Tongue (tissue), 2 donors: ENCODE data around the gene CPLX4. TPM values are rescaled to one million over a fixed set of nuclear protein-coding genes. Genes with fewer than 3 reads are reported as not detected.

ENCODE experiments used
- DNase-seq: peaks from one replicate; pipeline ENCODE4 v3.0.0-alpha.2; 2015
- total RNA-seq: library from RNA; depleted of rRNA; stranded (reverse); fragments of >200 nt; gene quantifications from one replicate; pipeline ENCODE4 v1.2.3, GENCODE V29; 2014

Gene CPLX4, protein sequence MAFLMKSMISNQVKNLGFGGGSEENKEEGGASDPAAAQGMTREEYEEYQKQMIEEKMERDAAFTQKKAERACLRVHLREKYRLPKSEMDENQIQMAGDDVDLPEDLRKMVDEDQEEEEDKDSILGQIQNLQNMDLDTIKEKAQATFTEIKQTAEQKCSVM
- not detected for total RNA-seq

DNA sequence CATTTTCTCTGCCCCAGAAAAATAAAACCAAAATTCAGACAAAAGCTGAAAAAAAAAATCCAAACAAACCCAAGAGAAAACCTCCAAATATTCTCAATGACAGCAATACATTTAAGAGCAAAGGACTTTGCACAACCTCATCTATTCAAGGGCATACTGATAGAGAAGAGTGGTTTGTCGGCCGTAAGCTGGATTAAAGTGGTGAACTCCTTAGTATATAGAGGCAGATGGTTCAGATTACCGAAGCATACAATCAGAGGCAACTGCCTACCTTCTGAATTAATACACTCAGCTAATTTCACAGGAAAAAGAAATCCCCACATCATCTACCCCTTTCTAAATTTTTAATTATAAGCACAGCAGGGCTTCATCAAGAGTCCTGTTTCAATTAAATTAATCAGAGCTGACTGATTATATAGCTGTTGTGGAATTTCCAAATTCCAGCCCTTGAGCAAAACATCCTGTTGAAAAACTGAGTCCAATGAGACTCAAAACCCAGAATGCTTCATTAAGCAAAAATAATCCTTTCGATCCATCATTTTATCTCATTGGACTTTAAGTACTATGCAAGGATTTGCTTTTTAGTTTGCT lies at the start of gene CPLX4:
Gene CPLX4, minus strand, starts transcription at position 190 of the 591 bp plus-strand sequence. Its CDS starts 187 bp downstream, at position 3.
- no peak for DNase-seq

DNA sequence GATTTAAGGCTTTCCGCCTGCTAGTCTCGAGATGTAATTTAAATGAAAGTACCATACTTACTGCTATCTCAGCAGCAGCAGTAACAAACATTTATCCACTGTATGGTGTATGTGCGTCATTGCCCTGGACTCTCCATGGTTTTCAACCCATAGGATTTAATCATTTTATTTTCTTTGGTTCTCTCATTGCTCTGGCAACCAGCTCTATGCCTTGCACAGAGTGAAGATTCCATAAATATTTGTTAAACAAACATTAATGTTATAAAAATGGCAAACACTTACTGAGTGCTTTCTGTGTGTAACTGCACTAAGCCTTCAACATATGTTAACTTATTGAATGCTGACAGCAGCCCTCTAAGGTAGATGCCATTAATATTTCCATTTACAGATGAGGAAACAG lies 41.9 kb upstream of the CPLX4 start:
- no peak for DNase-seq

DNA sequence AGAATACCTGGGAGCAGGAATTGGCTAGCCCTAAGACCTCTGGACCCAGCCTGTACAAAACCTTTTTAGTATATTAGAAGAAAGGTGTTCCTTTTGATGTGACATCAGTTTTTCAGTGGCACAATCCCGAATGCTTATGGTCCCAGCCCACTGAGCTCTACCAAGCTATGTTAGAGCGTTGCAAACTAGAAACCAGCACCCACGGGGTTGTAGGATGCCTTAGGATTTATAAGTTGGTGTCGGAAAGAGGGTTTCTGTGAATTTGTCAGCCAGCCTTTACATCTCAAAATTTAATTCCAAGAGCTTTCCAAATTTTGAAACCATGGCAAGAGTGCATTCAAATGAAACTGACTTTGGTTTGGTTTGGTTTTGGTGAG lies 41.1 kb upstream of the CPLX4 start:
- DNase-seq, result no peak

DNA sequence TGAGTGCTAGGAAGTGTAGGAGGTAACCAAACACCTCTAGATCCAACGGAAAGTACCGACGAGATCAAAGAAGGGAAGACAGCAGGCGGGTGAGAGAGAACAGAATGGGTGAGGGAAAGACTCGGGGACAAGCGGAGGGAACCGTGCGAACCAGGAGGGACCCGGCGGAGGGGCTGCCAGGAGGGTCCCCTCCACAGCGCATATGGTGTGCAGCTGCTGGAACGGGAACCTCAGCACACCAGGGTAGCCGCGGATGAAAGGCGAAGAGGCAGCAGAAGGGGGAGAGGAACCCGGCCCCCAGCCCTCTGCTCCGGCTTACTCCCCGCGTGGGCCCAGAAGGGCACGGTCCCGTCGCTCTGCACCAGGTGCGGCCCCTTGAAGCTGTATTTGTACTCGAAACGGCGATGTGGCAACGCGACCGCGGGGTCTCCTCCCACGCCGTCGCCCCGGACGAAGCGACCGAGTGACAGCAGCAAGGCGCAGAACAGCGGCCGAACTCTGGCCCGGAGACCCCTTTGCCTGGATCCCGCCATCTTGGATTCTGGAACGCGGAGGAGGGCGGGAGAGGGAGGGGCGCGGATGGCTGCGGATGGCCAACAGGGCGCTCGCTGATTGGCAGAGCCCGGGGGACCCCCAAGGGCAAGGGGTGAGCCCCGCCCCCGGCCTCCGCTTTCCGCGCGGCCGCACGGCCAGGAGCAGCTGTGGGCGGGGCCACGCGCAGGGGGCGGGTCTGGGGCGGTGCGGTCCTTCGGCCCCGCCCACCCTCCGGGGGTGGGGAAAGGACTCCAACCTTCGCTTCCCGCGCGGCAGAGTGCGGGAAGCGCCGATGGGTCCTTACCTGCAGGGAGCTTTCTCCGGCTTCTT lies 40.5 kb upstream of the CPLX4 start, which contains the start of gene LMAN1:
Gene LMAN1, minus strand, starts transcription at position 554 of the 864 bp plus-strand sequence. Its CDS starts 21 bp downstream, at position 533.
- peak; percentile 98 for DNase-seq

DNA sequence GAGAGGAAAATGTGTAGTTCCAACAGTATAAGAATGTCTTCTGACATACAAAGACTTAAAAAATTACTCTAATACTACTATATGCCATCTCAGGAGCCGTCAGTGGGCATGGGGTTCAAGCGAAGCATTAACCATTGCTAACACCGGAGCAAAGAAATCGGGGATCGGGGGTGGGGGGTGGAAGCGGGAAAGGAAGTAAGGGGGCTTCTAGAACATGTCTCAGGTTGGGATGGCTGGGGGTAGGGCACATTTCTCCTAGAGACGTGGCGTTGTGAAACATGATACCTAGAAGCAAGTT lies 39.9 kb upstream of the CPLX4 start:
- no peak for DNase-seq

DNA sequence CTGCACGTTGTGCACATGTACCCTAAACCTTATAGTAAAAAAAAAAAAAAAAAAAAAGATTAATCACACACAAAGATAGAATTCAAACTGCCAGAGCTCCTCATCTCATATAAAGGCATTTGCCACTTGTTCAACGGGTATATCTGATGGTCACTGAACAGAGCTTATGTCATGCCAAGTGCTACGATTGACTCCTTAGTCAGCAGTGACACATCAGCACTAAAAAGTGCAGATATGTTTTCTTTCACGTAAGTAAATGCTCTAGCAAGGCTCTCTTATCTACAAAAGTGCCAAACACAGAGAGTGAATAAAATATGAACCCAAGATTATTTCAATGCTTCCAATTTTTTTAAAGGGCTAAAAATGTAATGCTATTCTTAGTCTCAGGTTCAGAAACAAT lies 39.5 kb upstream of the CPLX4 start:
- DNase-seq, result peak; percentile 20

DNA sequence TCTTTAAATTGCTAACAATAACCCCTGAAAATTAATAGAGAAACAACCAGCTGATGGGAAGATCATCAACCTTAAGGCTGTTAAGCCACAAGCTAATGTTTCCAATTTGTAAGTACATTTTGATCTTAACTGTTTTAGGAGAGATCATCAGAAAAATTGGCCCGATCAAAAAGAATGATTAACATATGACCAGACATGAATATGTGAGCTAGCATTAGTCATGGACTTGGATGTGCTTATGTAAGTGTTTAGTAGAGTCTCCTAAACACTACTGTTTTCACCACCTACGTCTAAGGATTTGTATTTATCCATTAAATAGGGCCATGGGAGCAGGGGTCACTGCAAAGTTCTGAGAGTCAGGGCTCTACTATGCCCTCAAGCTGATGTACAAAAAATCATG lies 36.3 kb upstream of the CPLX4 start:
- DNase-seq, result no peak

DNA sequence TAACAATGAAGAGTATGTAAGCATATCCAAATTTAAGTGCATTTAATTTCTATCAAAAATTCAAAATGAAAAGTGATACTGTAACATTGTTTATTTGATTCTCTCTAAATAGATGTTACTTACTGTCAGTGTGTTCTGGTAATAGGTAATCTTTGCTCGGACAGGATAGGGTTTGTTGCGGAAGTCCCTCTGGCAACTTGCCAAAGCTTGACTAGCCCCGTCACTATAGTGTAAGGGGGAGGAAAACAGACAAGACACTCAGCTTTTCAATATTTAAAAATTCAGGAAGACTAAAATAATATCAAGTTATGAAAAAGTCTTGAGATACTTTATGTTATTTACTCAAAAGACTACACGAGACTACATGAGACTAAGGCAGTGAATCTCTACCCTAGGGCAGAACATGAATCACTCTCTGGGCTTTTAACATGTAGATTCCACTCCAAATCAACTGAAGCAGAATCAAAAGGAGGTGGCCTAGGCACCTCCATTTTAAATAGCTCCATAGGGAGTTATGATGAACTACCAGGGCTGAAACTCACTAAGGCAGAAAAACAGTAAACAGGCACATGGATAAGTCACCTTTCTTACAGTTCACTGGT lies 34.7 kb upstream of the CPLX4 start:
- peak; percentile 10 for DNase-seq

DNA sequence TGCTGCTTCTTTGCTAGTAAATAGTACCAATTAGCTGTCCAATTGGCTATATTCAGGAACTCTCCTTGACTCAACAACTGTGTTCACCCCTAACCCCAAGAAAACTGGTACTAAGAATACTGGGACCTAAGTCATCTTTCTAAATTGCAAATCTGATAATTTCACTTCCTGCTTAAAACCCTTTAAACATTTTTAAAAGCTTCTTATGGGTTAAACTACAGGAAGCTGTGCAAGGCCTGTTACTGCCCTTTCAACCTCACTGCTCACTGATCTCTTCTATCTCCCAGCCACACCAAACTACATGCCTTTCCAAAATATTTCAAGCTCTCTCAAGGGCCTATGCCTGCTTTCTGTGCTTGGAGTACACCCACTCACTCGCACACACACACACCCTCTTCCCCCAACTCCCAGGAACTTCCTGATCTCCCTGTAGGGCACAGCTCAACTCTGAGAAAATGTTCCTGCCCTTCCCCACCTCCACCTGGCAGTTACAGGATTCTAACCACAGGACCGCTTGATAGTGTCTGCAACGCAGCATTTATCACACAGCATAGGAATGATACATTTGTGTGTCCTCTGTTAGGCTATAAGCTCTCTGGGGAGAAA lies 33.9 kb upstream of the CPLX4 start:
- DNase-seq, result no peak

DNA sequence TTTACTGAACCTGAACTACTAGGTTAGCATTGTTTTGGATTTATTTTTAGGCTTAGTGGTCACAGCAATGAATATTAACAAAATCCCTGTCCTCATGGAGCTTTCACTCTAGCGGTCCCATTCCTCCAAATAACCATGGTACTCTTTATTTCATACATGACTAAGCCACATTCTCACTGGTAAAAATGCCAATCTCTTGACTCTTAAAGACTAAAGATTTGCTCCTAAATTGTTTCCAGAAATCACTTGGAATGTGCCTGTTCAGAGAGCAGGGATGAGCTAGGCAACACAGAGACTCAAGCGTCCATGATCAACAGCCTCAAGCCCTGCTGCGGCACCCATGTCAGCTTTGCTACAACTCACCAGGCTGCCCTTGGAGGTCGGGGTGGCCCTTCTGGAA lies 27.1 kb upstream of the CPLX4 start:
- DNase-seq, result no peak

DNA sequence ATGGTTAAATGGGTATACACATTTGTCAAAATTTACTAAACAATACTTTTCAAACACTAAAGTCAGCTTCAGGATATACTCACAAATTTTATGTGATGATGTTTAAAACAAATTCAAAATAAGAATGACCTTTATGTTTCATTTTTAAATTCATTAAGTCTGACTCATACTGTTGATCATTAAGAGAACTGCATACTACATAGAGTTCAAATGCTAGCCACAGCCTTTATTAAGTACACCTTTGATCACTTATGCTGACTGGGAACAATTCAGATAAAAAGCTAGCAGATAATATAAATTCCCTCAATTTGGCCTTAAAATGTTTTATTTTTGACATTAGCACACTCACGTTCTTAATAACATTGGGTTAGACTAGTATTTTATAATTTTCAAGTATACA lies 26.5 kb upstream of the CPLX4 start:
- no peak for DNase-seq

DNA sequence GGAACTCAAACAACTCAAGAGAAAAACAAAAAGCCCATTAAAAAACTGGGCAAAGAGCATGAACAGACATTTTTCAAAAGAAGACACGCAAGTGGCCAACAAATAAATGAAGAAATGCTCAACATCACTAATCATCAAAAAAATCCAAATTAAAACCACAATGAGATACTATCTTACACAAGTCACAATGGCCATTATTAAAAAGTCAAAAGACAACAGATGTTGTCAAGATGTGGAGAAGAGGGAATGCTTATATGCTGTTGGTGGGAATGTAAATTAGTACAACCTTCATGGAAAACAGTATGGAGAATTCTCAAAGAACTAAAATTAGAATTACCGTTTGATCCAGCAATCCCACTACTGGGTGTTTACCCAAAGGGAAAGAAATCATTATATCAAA lies 25.5 kb upstream of the CPLX4 start:
- DNase-seq, result no peak

DNA sequence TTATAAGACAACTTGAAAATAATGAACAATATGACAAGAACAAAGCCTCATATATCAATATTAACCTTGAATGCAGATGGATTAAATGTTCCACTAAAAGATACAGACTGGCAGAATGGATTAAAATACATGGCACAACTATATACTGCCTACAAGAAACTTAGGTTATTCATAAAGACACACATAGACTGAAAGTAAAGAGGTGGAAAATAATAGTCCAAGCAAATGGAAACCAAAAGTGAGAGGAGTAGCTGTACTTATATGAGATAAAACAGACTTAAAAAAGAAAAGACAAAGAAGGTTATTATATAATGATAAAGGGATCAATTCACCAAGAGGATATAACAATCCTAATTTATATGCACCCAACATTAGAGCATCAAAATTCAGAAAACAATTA lies 22.4 kb upstream of the CPLX4 start:
- no peak for DNase-seq

DNA sequence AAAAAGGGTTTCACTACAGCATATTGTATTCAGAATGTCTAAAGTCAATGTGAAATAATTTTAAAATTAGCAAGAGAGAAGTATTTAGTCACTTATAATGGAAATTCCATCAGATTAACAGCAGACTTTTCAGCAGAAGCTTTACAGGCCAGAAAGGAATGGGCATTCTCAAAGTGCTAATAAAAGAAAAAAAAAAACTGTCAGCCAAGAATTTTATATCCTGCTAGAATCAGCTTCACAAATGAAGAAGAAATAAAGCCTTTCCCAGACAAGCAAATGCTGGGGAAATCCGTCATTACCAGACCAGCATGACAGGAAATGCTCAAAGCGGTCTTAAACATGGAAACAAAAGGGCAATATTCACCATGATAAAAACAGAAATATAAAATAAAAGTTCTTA lies 21.9 kb upstream of the CPLX4 start:
- DNase-seq, result no peak

DNA sequence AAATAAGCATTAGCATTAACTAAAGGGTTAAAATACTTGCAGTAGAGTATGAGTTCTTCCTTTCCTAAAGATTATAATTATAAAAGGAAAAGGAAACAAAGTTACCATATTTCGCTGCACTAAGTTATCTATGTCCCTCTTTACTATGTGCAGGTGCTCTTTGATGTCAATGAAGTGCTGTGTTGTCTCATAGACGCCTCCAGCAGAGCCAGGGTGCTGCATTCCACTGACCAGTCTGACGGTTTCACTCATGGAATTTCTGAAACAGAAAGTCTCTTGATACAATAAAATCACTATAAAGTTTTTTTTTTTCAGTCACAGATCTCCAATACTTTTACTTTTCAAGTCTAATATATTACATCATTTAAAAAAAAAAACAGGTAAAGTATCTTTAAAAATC lies 14.5 kb upstream of the CPLX4 start:
- DNase-seq, result no peak

DNA sequence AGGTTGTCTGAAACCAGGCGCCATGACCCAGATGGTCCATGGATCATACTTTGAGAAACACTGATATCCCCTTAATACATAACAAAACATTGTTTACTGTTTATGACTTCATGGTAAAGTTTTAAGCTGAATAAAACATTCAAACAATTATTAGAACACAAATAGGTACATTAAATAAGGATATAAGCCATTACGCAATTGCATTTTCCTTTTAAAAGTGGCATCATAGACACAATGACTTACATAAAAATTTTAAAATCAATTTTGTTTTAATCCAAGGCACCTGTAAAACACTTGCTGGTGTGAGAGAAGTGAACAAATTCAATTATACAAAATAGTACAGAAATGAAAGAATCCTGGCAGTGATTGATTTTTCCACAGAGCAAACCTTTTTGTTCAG lies 10.2 kb upstream of the CPLX4 start:
- DNase-seq, result no peak

DNA sequence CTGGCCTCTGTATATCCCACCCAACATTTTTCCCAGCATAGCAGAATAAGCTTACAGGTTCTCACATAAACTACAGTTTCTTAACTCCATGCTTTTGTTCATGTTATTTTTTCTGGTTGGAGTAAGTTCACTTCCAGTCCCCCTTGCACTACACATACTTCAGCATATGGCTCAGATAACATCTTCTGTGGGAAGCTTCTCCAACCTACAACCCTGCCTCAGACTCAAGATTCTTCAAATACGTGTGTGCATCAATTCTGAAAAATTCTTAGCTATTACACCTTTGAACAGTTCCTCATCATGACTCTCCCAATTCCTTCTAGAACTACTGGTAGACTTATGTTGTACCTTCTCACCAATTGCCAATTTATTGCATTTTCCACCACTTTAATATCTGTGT lies 7.5 kb upstream of the CPLX4 start:
- DNase-seq, result no peak

DNA sequence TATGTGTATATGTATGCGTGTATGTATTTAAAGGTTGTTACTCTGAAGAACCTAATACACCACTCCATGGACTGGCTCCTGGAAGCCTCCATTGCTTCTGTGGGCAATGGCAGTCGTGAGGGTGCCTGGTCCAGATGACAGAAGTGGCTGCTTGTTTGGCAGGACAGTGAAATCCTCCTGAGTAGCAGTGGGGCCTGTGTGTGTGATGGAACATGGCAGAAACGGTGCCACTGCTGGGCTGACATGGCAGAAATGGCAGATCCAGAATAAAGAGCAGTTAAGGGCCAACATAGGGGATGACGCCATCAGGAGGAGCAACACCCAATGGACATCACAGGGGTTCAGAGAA lies 6.1 kb upstream of the CPLX4 start:
- DNase-seq, result no peak

DNA sequence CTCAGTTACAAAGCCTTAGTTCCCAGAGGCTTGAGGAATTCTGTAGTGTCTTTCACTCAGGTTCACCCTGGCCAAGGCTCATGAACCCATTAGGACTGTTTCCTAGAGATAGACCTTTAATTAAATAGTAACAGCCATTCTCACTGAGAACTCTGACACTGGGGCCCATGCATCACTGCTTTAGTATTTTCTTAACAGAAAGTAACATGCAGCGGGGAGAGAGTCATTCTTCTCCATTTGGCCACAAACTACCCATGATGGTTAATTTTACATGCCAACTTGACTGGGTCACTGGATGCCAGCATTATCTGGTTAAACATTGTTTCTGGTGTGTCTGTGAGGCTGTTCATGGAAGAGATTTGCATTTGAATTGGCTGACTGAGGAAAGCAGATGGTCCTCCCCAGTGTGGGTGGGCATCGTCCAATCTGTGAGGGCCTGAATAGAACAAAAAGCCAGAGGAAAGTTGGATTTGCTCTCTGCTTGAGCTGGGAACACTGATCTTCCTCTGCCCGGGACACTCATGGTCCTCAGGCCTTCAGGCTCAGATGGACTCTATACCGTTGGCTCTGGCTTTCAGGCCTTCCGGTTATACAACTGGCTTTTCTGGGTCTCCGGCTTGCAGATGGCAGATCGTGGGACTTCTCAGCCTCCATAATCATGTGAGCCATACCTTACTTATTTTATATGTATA lies 5.6 kb upstream of the CPLX4 start:
- no peak for DNase-seq

DNA sequence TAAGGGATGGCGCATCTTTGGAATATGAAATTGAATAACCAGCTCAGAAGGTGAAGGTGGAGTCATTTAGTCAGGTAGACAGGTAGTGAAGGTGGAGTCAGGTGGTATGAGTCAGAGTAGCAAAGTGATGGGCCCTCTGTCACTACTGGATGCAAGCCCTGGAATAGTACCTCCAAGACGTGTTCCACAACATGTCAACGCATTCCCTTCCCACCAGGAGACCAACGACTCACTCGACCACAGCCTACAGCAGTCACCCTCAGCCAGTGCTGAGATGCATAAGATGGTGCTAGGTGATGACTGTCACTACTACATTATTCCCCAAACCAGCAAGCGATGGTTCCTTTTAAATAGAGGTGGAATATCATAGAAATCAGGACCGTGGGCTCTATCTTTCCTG lies 6.8 kb downstream of the CPLX4 start:
- no peak for DNase-seq

DNA sequence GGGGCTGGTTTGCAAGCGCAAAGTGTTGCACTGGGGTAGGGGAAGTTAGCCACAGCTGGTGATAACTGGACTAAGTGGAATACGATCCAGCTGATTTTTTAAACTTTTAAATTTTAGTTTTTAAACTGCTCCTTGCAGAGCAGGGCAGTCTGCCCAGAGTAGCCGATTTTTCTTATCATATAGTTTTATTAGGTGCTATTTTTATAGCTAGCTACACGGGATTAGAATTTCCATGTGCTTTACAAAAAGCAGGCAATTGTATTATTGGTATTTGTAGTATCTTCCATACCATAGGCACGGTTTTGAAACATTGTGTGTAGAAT lies 9.6 kb downstream of the CPLX4 start:
- no peak for DNase-seq

DNA sequence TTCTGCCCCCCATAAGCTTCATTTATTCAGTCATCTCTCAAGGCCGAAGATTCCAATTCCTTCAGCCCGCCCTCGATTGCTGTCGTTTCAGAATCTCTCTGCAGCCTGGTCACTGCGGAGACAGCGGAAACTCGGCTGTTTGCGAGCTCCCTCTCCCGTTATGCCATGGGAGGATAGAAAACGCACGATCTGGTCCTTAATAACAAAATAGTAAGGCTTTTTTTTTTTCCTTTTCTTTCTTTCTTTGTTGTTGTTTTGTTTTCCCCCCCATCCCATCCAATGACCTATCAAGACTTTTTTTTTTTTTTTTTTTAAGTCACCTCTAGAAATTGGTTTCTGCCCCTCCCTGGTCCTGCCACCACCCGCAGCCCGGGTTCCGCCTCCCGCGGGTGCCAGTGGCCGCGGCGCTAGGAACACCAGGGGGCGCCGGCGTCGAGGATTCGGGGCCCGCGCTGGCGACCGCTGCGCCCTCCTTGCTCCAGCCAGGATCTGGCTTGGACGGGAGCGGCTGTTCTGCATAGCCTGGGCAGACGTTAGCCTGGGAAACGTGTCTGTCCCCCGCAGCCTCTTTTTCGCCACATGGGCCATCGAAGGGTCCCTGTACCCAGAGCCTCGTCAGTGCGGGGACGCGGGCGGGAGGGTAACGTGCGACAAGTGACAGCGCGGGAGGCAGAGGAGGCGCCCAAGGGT lies 10.1 kb downstream of the CPLX4 start:
- DNase-seq, result peak; percentile 83
